Sigmoid colon (tissue), 7 donors: ENCODE results near the gene SOX14. TPM values are rescaled to one million over a fixed set of nuclear protein-coding genes. Genes with fewer than 3 reads are reported as not detected.

Source experiments
- DNase-seq: peaks from one replicate; pipeline ENCODE4 v3.0.0-alpha.2; 2019
- H3K27ac ChIP-seq, 4 donors: fragments of 200-600 bp; sonication (generic); one replicate each; pipeline ENCODE4 v1.5.1; 2016 to 2019; ENCODE audit warnings: mild to moderate bottlenecking in 1 of 4
- H3K27me3 ChIP-seq, 3 donors: fragments of 200-600 bp; sonication (generic); one replicate each; pipeline ENCODE4 v1.5.1; 2019; ENCODE audit warnings: mild to moderate bottlenecking in 1 of 3
- H3K36me3 ChIP-seq, 4 donors: fragments of 200-600 bp; sonication (generic); one replicate each; pipeline ENCODE4 v1.5.1; 2016 to 2019
- H3K4me1 ChIP-seq, 4 donors: fragments of 200-600 bp; sonication (generic); one replicate each; pipeline ENCODE4 v1.5.1; 2017 to 2019
- H3K4me3 ChIP-seq, 4 donors: fragments of 200-600 bp; sonication (generic); one replicate each; pipeline ENCODE4 v1.5.1; 2017 to 2019; ENCODE audit warnings: mild to moderate bottlenecking in 2 of 4, moderate library complexity in 1 of 4
- H3K9me3 ChIP-seq, 4 donors: fragments of 200-600 bp in 3 of 4; sonication (generic) in 3 of 4; one replicate each; pipeline versions ENCODE4 v1.5.1 to v1.6.1; 2013 to 2019
- EP300 ChIP-seq, 4 donors: sonication (generic); formaldehyde crosslinking; IDR thresholded peaks; one replicate each; pipeline ENCODE4 v1.6.1; 2017; ENCODE audit warnings: antibody characterized with exemption in 4 of 4
- POLR2A ChIP-seq, 2 donors: fragments of 450-650 bp; IDR thresholded peaks; one replicate each; pipeline ENCODE4 v1.6.1; 2016; ENCODE audit warnings: antibody characterized with exemption in 2 of 2, mild to moderate bottlenecking in 2 of 2, moderate library complexity in 2 of 2
- POLR2AphosphoS5 ChIP-seq, 4 donors: sonication (generic); formaldehyde crosslinking; IDR thresholded peaks; one replicate each; pipeline ENCODE4 v1.6.1; 2017; ENCODE audit warnings: antibody characterized with exemption in 4 of 4
- WGBS, 2 donors: extraction: QIAGEN DNeasy Blood & Tissue Kit; methylation state at CpG; one replicate each; pipeline ENCODE4 v1.1.7; 2013; 5-methylcytosine and 5-hydroxymethylcytosine counted together
- intact Hi-C: fragments of 100-400 bp; cut with DNase I; formaldehyde crosslinking; loops from one replicate; pipeline ENCODE4 v1.15.1; 2023
- polyA plus RNA-seq, 3 donors: library from polyadenylated mRNA; stranded (reverse); fragments of 200-250 nt; gene quantifications; one replicate each; pipeline ENCODE4 v1.2.3, GENCODE V29; 2013
- total RNA-seq, 4 donors: library from RNA; depleted of rRNA; stranded (reverse); fragments of >200 nt; gene quantifications; one replicate each; pipeline ENCODE4 v1.1.0, GENCODE V29; 2016
- TF ChIP-seq, protein P1 (sequence below), 4 experiments: fragments of 450-650 bp in 3 of 4; fragments of 200-600 bp in 1 of 4; IDR thresholded peaks; one replicate each; pipeline ENCODE4 v1.5.1; 2016 to 2019; ENCODE audit warnings: antibody characterized with exemption in 4 of 4, mild to moderate bottlenecking in 3 of 4, moderate library complexity in 2 of 4
- donor health status: healthy with polysubstance abuse.
- donor health status: Bipolar disorder and iron deficiency.
- donor health status: healthy.

The SOX14 gene
- total and polyA plus RNA-seq, 7 donors = not detected

DNA sequence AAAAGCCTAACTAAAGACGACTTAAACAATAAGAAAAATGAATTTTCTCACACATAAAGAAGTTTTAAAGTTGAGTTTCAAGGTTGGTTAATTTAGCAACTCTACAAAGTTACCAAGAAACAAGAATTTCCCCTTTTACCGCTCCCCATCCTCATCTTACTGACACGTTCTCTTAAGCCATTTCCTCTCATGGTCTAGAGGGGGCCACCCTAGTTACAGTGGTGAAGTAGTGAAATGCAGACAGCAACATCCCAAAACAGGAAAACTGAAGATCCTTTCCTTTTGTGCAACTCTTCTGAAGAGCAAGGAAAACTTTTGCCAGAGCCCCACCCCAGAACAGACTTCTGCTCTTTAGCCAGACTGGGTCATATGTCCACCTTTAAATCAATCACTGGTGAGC is 17.3 kb upstream of the SOX14 start:
- no peak for TF ChIP-seq POLR2AphosphoS5 (IDR thresholded peaks at IDR 0.05)
- TF ChIP-seq, protein P1, sequence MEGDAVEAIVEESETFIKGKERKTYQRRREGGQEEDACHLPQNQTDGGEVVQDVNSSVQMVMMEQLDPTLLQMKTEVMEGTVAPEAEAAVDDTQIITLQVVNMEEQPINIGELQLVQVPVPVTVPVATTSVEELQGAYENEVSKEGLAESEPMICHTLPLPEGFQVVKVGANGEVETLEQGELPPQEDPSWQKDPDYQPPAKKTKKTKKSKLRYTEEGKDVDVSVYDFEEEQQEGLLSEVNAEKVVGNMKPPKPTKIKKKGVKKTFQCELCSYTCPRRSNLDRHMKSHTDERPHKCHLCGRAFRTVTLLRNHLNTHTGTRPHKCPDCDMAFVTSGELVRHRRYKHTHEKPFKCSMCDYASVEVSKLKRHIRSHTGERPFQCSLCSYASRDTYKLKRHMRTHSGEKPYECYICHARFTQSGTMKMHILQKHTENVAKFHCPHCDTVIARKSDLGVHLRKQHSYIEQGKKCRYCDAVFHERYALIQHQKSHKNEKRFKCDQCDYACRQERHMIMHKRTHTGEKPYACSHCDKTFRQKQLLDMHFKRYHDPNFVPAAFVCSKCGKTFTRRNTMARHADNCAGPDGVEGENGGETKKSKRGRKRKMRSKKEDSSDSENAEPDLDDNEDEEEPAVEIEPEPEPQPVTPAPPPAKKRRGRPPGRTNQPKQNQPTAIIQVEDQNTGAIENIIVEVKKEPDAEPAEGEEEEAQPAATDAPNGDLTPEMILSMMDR (IDR thresholded peaks at IDR 0.05) = no peak
- TF ChIP-seq POLR2A (IDR thresholded peaks at IDR 0.05) = no peak
- TF ChIP-seq EP300 (IDR thresholded peaks at IDR 0.05) = no peak
- intact Hi-C loops = no loop called here
- Histone ChIP-seq H3K4me1 (no peaks in the 10 kb centered on the region), H3K4me3 (no peak overlapping the region), H3K27ac (no peak overlapping the region), H3K36me3 (no peaks in the 10 kb centered on the region), H3K9me3 (no peaks in the 10 kb centered on the region), H3K27me3 (peaks cover 0 to 16% (median 0%) of the 10 kb centered on the region in 3 donors)
- no peak for DNase-seq
- WGBS, 2 donors = 38 to 40% methylated on average over 3 of the region's 3 CpGs

DNA sequence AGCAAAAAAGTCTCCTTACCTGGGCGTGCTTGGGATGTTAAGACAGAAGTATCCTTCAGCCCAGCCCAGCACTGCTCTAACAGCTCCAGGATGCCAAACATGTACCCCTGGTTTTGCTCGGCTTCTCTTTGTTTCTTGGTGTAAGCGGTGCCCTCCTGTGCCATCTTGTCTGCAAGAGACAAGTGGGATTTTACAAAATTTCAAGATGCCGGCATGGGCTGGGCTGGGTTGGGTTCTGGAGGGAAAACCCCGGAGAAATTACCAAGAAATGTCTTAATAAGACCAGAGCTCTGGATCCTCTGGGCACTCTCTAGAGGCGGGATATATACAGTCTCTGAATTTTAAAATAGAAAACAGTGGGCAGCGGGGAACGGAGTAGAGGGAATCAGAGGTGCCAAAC is 4.6 kb upstream of the SOX14 start:
- Histone ChIP-seq H3K4me3 (no peak overlapping the region), H3K27ac (no peak overlapping the region), H3K36me3 (no peaks in the 10 kb centered on the region), H3K9me3 (peaks cover 0 to 3% (median 0%) of the 10 kb centered on the region in 4 donors), H3K4me1 (peaks cover 0 to 16% (median 13%) of the 10 kb centered on the region in 4 donors), H3K27me3 (peaks cover 21 to 69% (median 45%) of the 10 kb centered on the region in 3 donors)
- DNase-seq = no peak
- TF ChIP-seq, protein P1 (IDR thresholded peaks at IDR 0.05) = no peak
- TF ChIP-seq POLR2A (IDR thresholded peaks at IDR 0.05) (no peak), POLR2AphosphoS5 (IDR thresholded peaks at IDR 0.05) (no peak), EP300 (IDR thresholded peaks at IDR 0.05) (no peak)
- WGBS, 2 donors = 33 to 36% methylated on average over 8 of the region's 8 CpGs
- intact Hi-C loops = no loop called here

DNA sequence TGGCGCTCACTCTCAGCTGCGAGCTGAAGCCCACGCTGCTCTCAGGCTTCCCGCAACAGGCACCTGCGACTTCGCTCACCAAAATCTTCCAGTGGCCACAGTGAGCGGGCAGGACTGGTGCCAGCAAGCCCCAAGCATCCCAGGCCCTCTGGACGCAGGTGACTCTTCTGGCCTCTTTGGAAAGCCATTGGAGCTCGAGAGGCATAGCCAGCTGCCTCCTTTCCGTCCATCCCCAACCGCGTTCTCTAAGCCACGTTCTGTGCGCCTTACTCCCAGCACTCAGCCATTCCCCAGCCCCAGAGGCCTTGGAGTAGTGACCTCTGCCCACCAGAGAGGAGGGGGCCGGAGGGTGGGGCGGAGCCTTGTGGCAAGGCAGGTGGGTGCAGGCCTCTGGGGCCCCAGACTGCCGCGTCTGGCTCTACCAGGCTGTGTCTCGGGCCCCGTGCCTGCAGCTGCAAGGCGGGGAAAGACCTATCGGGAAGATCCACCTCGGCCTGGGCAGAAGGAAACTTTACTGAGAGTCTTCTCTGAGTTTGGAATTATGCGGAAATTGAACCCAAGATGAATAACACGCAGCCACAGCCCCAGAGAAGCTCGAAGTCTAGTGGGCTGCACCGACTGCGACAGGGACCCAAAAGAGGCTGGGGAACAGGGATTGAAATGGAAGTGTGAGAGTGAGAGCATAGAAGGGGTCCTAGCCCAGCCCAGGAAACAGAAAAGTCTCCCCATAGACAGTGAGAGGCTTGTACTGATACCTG is 3.6 kb upstream of the SOX14 start:
- no peak overlapping the region for H3K4me3 ChIP-seq
- intact Hi-C loops = no loop called here

DNA sequence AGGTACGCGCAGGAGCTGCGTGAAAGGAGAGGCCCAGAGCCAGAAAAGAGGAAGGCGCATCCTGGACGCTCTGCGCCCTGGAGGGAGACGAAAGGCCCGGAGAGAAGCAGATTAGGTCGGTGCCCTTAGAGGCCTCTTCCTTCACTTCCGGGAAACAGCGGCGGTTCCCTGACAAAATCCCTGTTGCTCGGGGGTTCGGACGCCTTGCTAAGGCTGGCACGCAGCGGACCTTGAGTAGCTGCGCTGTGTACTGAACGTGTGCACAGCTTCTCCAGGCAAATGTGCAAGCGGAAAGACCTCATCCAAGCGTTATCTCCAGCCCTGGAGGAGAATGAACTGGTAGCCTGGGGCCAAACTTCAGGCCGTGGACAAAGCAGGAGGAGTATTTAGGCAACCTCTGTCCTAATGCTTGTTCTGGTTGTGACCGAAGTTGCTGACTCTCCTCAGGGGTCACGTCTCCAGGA is 3.0 kb upstream of the SOX14 start:
- H3K9me3 ChIP-seq = peaks cover 0 to 2% (median 0%) of the 10 kb centered on the region in 4 donors
- no peak for TF ChIP-seq POLR2A (IDR thresholded peaks at IDR 0.05)
- TF ChIP-seq POLR2AphosphoS5 (IDR thresholded peaks at IDR 0.05) = no peak
- no peak for TF ChIP-seq EP300 (IDR thresholded peaks at IDR 0.05)
- TF ChIP-seq, protein P1 (IDR thresholded peaks at IDR 0.05) = no peak
- H3K27ac ChIP-seq = no peak overlapping the region
- H3K4me1 ChIP-seq = peaks cover 0 to 25% (median 14%) of the 10 kb centered on the region in 4 donors
- intact Hi-C loops = no loop called here
- 5 to 14% methylated on average over 24 of the region's 24 CpGs for WGBS, 2 donors
- H3K4me3 ChIP-seq = no peak overlapping the region
- H3K27me3 ChIP-seq = peaks cover 31 to 85% (median 59%) of the 10 kb centered on the region in 3 donors
- H3K36me3 ChIP-seq = no peaks in the 10 kb centered on the region
- DNase-seq = no peak

More for the DNA sequence above, 3.6 kb upstream of the SOX14 start:
- Histone ChIP-seq H3K36me3 (no peaks in the 10 kb centered on the region), H3K9me3 (peaks cover 0 to 3% (median 0%) of the 10 kb centered on the region in 4 donors), H3K27me3 (peaks cover 30 to 79% (median 55%) of the 10 kb centered on the region in 3 donors), H3K27ac (no peak overlapping the region), H3K4me1 (peaks cover 0 to 25% (median 14%) of the 10 kb centered on the region in 4 donors)
- 7 to 10% methylated on average over 28 of the region's 28 CpGs for WGBS, 2 donors
- no peak for DNase-seq
- TF ChIP-seq POLR2AphosphoS5 (IDR thresholded peaks at IDR 0.05) = no peak
- TF ChIP-seq EP300 (IDR thresholded peaks at IDR 0.05) = no peak
- TF ChIP-seq POLR2A (IDR thresholded peaks at IDR 0.05) = no peak
- TF ChIP-seq, protein P1 (IDR thresholded peaks at IDR 0.05) = no peak
